IMR-90 (cell line): ENCODE data around the gene LLGL2. TPM values are rescaled to one million over a fixed set of nuclear protein-coding genes. Genes with fewer than 3 reads are reported as not detected.

ENCODE experiments used
- ATAC-seq: fragments of 200-7000 bp; cut with Tn5 transposase; 2 replicates; pipeline ENCODE4 v1.9.1; 2020; ENCODE audit warnings: low read depth, mild to moderate bottlenecking, moderate library complexity
- BruUV-seq: library from RNA; stranded (reverse); fragments of 400-500 nt; replicated peaks from 2 replicates; lab custom pipeline; 2021; lab: Mats Ljungman, UMichigan
- CTCF ChIA-PET: fragments of 300-600 bp; formaldehyde crosslinking; extraction: SDS; loops from one replicate; lab custom pipeline; 2021; ENCODE audit warnings: antibody characterized with exemption; lab: Yijun Ruan, JAX
- POLR2A ChIA-PET: fragments of 300-600 bp; sonication (Branson Sonifier 250); formaldehyde crosslinking; loops from one replicate; lab custom pipeline; 2022; ENCODE audit warnings: antibody characterized with exemption; ENCODE audit not compliant: unreplicated experiment; lab: Charles Lee
- DNase-seq: peaks from one replicate; pipeline ENCODE4 v3.0.0; 2013
- H2AFZ ChIP-seq: replicated peaks from 2 replicates; pipeline ENCODE3; 2013; ENCODE audit warnings: low read length, mild to moderate bottlenecking; ENCODE audit not compliant: poor library complexity
- H2AK5ac ChIP-seq: 2 replicates; pipeline ENCODE4 v1.6.1; 2013; ENCODE audit warnings: low read depth, low read length, inconsistent platforms
- H2AK9ac ChIP-seq: replicated peaks from 2 replicates; pipeline ENCODE3; 2013; ENCODE audit warnings: mild to moderate bottlenecking, low read depth, low read length, moderate library complexity; ENCODE audit not compliant: poor library complexity
- H2BK120ac ChIP-seq: 2 replicates; pipeline ENCODE4 v1.6.1; 2013; ENCODE audit warnings: low read depth, low read length, inconsistent platforms
- H2BK15ac ChIP-seq: 3 replicates; pipeline ENCODE4 v1.6.1; 2013; ENCODE audit warnings: low read depth, low read length, inconsistent platforms
- H2BK20ac ChIP-seq: 2 replicates; pipeline ENCODE4 v1.6.1; 2013; ENCODE audit warnings: low read depth, mild to moderate bottlenecking, inconsistent platforms, low read length, moderate library complexity
- H2BK5ac ChIP-seq: 2 replicates; pipeline ENCODE4 v1.6.1; 2013; ENCODE audit warnings: mild to moderate bottlenecking, low read depth, low read length, inconsistent platforms; ENCODE audit not compliant: poor library complexity, severe bottlenecking
- H3K14ac ChIP-seq: replicated peaks from 2 replicates; pipeline ENCODE4 v1.6.1; 2013; ENCODE audit warnings: low read depth, low read length, inconsistent platforms
- H3K18ac ChIP-seq: 2 replicates; pipeline ENCODE4 v1.6.1; 2013; ENCODE audit warnings: low read depth, low read length, control low read depth
- H3K23ac ChIP-seq: 2 replicates; pipeline ENCODE4 v1.6.1; 2013; ENCODE audit warnings: low read depth, low read length, inconsistent platforms
- H3K27ac ChIP-seq: 2 replicates; pipeline ENCODE4 v1.5.1; 2013; ENCODE audit warnings: mild to moderate bottlenecking, control low read depth, low read length; ENCODE audit not compliant: insufficient read depth
- H3K27me3 ChIP-seq: 2 replicates; pipeline ENCODE4 v1.6.1; 2013; ENCODE audit warnings: low read length; ENCODE audit not compliant: control insufficient read depth, insufficient read depth
- H3K36me3 ChIP-seq: 2 replicates; pipeline ENCODE4 v1.6.1; 2013; ENCODE audit warnings: low read length, mixed read lengths; ENCODE audit not compliant: control insufficient read depth, insufficient read depth
- H3K4ac ChIP-seq: 2 replicates; pipeline ENCODE4 v1.6.1; 2013; ENCODE audit warnings: low read depth, low read length, inconsistent platforms
- H3K4me1 ChIP-seq: 2 replicates; pipeline ENCODE4 v1.6.1; 2013; ENCODE audit warnings: low read length, mixed read lengths; ENCODE audit not compliant: control insufficient read depth, insufficient read depth
- H3K4me2 ChIP-seq: 2 replicates; pipeline ENCODE4 v1.6.1; 2013; ENCODE audit warnings: low read depth, mild to moderate bottlenecking, control low read depth, low read length, moderate library complexity
- H3K4me3 ChIP-seq: 2 replicates; pipeline ENCODE4 v1.5.1; 2013; ENCODE audit warnings: low read depth, mild to moderate bottlenecking, control low read depth, low read length, moderate library complexity; ENCODE audit not compliant: insufficient read depth
- H3K56ac ChIP-seq: 2 replicates; pipeline ENCODE4 v1.6.1; 2013; ENCODE audit warnings: low read length, inconsistent platforms; ENCODE audit not compliant: insufficient read depth; ENCODE audit errors: extremely low read depth
- H3K79me1 ChIP-seq, 2 experiments: 2 replicates each; pipeline ENCODE4 v1.6.1; 2013; ENCODE audit warnings: low read length in 2 of 2, inconsistent platforms in 1 of 2, low read depth in 1 of 2
- H3K9ac ChIP-seq: 2 replicates; pipeline ENCODE4 v1.6.1; 2013; ENCODE audit warnings: low read depth, low read length, control low read depth
- H3K9me1 ChIP-seq: 2 replicates; pipeline ENCODE4 v1.6.1; 2013; ENCODE audit warnings: low read length, inconsistent platforms; ENCODE audit not compliant: insufficient read depth
- H3K9me3 ChIP-seq: 2 replicates; pipeline ENCODE4 v1.6.1; 2013; ENCODE audit warnings: low read length; ENCODE audit not compliant: control insufficient read depth, insufficient read depth
- H4K20me1 ChIP-seq: 2 replicates; pipeline ENCODE4 v1.6.1; 2013; ENCODE audit warnings: low read length, inconsistent platforms; ENCODE audit not compliant: insufficient read depth
- H4K5ac ChIP-seq: 2 replicates; pipeline ENCODE4 v1.6.1; 2013; ENCODE audit warnings: mild to moderate bottlenecking, low read depth, low read length, control low read depth
- H4K8ac ChIP-seq, 2 experiments: 2 replicates each; pipeline ENCODE4 v1.6.1; 2013; ENCODE audit warnings: low read depth in 2 of 2, low read length in 2 of 2, control low read depth in 1 of 2, inconsistent platforms in 1 of 2
- H4K91ac ChIP-seq: 2 replicates; pipeline ENCODE4 v1.6.1; 2013; ENCODE audit warnings: low read depth, low read length, inconsistent platforms; ENCODE audit not compliant: insufficient read depth
- BHLHE40 ChIP-seq: fragments of 150-350 bp; IDR thresholded peaks from 2 replicates; pipeline ENCODE4 v1.6.1; 2016; ENCODE audit warnings: mild to moderate bottlenecking, low read depth, low read length
- CEBPB ChIP-seq: IDR thresholded peaks from 2 replicates; pipeline ENCODE4 v1.6.1; 2012; ENCODE audit warnings: low read depth, low read length, improper control_type of control experiment
- CHD1 ChIP-seq: IDR thresholded peaks from 2 replicates; pipeline ENCODE4 v1.6.1; 2012; ENCODE audit warnings: low read depth, low read length, improper control_type of control experiment
- CTCF ChIP-seq: conservative IDR thresholded peaks from 2 replicates; pipeline ENCODE4 v1.5.1; 2012; ENCODE audit warnings: mild to moderate bottlenecking, low read depth, low read length, improper control_type of control experiment
- FOS ChIP-seq: fragments of 150-350 bp; IDR thresholded peaks from 2 replicates; pipeline ENCODE4 v1.6.1; 2016; ENCODE audit warnings: low read depth, low read length
- MAFK ChIP-seq: IDR thresholded peaks from 2 replicates; pipeline ENCODE4 v1.6.1; 2012; ENCODE audit warnings: low read depth, low read length, improper control_type of control experiment
- MAZ ChIP-seq: IDR thresholded peaks from 2 replicates; pipeline ENCODE4 v1.6.1; 2012; ENCODE audit warnings: low read depth, mild to moderate bottlenecking, low read length, improper control_type of control experiment, moderate library complexity, borderline replicate concordance
- MXI1 ChIP-seq: IDR thresholded peaks from 2 replicates; pipeline ENCODE4 v1.6.1; 2012; ENCODE audit warnings: low read depth, mild to moderate bottlenecking, low read length, moderate library complexity, borderline replicate concordance
- NFE2L2 ChIP-seq: fragments of 150-350 bp; IDR thresholded peaks from 2 replicates; pipeline ENCODE4 v1.6.1; 2016; ENCODE audit warnings: low read depth, mild to moderate bottlenecking, low read length
- POLR2A ChIP-seq: IDR thresholded peaks from 2 replicates; pipeline ENCODE4 v1.6.1; 2012; ENCODE audit warnings: mild to moderate bottlenecking, low read depth, low read length
- RAD21 ChIP-seq: IDR thresholded peaks from 2 replicates; pipeline ENCODE4 v1.6.1; 2012; ENCODE audit warnings: low read length, improper control_type of control experiment
- RCOR1 ChIP-seq: IDR thresholded peaks from 2 replicates; pipeline ENCODE4 v1.6.1; 2012; ENCODE audit warnings: mild to moderate bottlenecking, low read length, improper control_type of control experiment; ENCODE audit not compliant: insufficient replicate concordance
- RFX5 ChIP-seq: IDR thresholded peaks from 2 replicates; pipeline ENCODE4 v1.8.0; 2012; ENCODE audit warnings: low read depth, mild to moderate bottlenecking, low read length, moderate library complexity
- SMC3 ChIP-seq: fragments of 150-350 bp; IDR thresholded peaks from 2 replicates; pipeline ENCODE4 v1.6.1; 2016; ENCODE audit warnings: low read depth, mild to moderate bottlenecking, antibody characterized with exemption, low read length, moderate library complexity
- WGBS, 2 experiments: methylation state at CpG; one replicate each; pipeline versions ENCODE4 v1.1.5 to v1.1.7; 2013; ENCODE audit warnings: missing lambda C conversion rate in 2 of 2; ENCODE audit not compliant: insufficient read length in 1 of 2; ENCODE audit errors: extremely low coverage in 2 of 2; 5-methylcytosine and 5-hydroxymethylcytosine counted together
- dilution Hi-C: fragments of 300-500 bp; cut with HindIII; formaldehyde crosslinking; loops from one replicate; pipeline ENCODE4 v1.14.3; 2018; ENCODE audit warnings: low sequenced_read_pairs; ENCODE audit not compliant: unreplicated experiment
- in situ Hi-C: fragments of 300-500 bp; cut with MboI; formaldehyde crosslinking; loops from 3 replicates; pipeline ENCODE4 v1.14.3; 2019; ENCODE audit warnings: low sequenced_read_pairs, inconsistent platforms, mixed read lengths
- intact Hi-C: fragments of 100-400 bp; cut with micrococcal nuclease; formaldehyde crosslinking; loops from 2 replicates; pipeline ENCODE4 v1.10.0; 2022
- polyA plus RNA-seq, 3 experiments: library from polyadenylated mRNA; depleted of rRNA; stranded (reverse); fragments of >200 nt; gene quantifications; 2 replicates each; pipeline ENCODE4 v1.2.3, GENCODE V29; 2012; ENCODE audit warnings: low replicate concordance in 1 of 3
- total RNA-seq: library from RNA; depleted of rRNA; stranded (reverse); fragments of >200 nt; gene quantifications from 2 replicates; pipeline ENCODE4 v1.2.3, GENCODE V29; 2012
- TF ChIP-seq, protein P1 (sequence below): fragments of 150-350 bp; IDR thresholded peaks from 2 replicates; pipeline ENCODE4 v1.6.1; 2016; ENCODE audit warnings: low read depth, mild to moderate bottlenecking, low read length, moderate library complexity, borderline replicate concordance
- TF ChIP-seq, protein P2 (sequence below): fragments of 150-350 bp; IDR thresholded peaks from 2 replicates; pipeline ENCODE4 v1.6.1; 2017; ENCODE audit warnings: mild to moderate bottlenecking, antibody characterized with exemption, low read length, low read depth

LLGL2 gene
- total and polyA plus RNA-seq, 2 of the 4 experiments (the other 2 are of a cell fraction): 0.54 to 0.72 TPM

GRCh38 chr17:75592348-75593020 lies 67.0 kb downstream of the LLGL2 start:
- Histone ChIP-seq H2AK5ac (no peak overlapping the region), H2BK20ac (no peak overlapping the region), H4K5ac (no peak overlapping the region), H2BK120ac (no peak overlapping the region), H3K4ac (no peak overlapping the region), H3K9me3 (no peaks in the 10 kb centered on the region), H3K4me1 (no peaks in the 10 kb centered on the region), H3K4me3 (no peak overlapping the region), H2AFZ (no peak overlapping the region), H3K79me1 (no peaks in the 10 kb centered on the region), H3K56ac (no peak overlapping the region), H3K27ac (no peak overlapping the region), H4K20me1 (no peaks in the 10 kb centered on the region; the same call in 1 of the 2 replicates), H3K9me1 (no peaks in the 10 kb centered on the region), H3K14ac (no peak overlapping the region), H3K9ac (no peak overlapping the region), H4K8ac (no peak overlapping the region), H2BK15ac (no peak overlapping the region), H4K91ac (no peak overlapping the region), H3K27me3 (peaks cover 41% of the 10 kb centered on the region), H2BK5ac (no peak overlapping the region), H3K18ac (no peak overlapping the region), H3K23ac (no peak overlapping the region), H2AK9ac (no peak overlapping the region), H3K4me2 (no peak overlapping the region), H3K36me3 (no peaks in the 10 kb centered on the region)
- WGBS, 2 experiments: 60% methylated on average over 1 of the region's 17 CpGs; no CpG with 5 or more reads in 1 of the 2 experiments
- intact Hi-C loops (no loop called here), in situ Hi-C loops (no loop called here), dilution Hi-C loops (no loop called here)
- TF ChIP-seq MAZ (no peak), RFX5 (no peak), RCOR1 (no peak), FOS (no peak), SMC3 (no peak), POLR2A (no peak), CHD1 (no peak), MAFK (no peak), CTCF (no peak), MXI1 (no peak), RAD21 (no peak), NFE2L2 (no peak), CEBPB (no peak), BHLHE40 (no peak)
- TF ChIP-seq, protein P1, sequence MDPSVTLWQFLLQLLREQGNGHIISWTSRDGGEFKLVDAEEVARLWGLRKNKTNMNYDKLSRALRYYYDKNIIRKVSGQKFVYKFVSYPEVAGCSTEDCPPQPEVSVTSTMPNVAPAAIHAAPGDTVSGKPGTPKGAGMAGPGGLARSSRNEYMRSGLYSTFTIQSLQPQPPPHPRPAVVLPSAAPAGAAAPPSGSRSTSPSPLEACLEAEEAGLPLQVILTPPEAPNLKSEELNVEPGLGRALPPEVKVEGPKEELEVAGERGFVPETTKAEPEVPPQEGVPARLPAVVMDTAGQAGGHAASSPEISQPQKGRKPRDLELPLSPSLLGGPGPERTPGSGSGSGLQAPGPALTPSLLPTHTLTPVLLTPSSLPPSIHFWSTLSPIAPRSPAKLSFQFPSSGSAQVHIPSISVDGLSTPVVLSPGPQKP: no peak
- TF ChIP-seq, protein P2, sequence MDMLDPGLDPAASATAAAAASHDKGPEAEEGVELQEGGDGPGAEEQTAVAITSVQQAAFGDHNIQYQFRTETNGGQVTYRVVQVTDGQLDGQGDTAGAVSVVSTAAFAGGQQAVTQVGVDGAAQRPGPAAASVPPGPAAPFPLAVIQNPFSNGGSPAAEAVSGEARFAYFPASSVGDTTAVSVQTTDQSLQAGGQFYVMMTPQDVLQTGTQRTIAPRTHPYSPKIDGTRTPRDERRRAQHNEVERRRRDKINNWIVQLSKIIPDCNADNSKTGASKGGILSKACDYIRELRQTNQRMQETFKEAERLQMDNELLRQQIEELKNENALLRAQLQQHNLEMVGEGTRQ: no peak
- BruUV-seq: no TSS peak
- CTCF ChIA-PET: no interaction called here
- ATAC-seq (no peak), DNase-seq (no peak)
- POLR2A ChIA-PET: no interaction called here
